ENCODE data around the gene SPDYE16.
"Not testable (repeated sequence)": the region's sequence is repeated elsewhere in the genome, so short reads cannot be mapped to it uniquely, and the experiment has no call there.

The SPDYE16 gene

DNA sequence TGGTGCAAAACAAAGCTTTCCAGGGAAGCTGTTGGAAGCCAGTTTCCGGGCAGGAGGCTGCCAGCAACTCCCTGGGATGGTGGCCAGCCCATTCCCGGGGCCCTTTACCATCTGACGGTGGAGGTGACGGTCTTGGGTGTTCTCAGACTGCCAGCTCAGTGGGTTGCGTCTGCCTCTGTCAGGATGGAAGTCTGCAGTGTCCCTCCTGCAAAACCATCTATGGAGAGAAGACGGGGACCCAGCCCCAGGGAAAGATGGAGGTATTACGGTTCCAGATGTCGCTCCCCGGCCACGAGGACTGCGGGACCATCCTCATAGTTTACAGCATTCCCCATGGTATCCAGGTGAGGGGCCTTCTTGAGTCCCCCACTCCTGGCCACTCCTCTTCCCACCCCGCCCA, 39.9 kb downstream of the SPDYE16 start:
- not testable (repeated sequence) for DNase-seq

DNA sequence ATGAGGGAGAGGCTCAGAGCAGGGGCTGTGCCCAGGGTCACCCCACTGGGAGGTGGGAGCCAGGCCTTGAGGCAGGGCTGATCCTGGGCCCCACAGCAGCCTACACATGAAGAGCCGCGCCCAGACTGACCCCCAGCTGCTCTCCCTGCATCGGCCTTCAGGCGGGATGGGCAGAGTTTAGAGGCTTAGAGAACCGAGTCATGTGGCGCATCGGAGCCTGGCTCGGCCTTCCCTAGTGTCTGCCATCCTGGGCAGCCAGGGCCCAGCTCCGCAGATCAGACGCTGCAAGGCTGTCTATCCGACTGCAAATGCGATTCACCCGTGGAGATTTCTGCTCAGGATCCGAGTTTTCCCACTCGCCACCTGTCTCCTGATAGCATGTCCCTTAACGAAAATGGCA, 40.3 kb downstream of the SPDYE16 start:
- DNase-seq: not testable (repeated sequence)

DNA sequence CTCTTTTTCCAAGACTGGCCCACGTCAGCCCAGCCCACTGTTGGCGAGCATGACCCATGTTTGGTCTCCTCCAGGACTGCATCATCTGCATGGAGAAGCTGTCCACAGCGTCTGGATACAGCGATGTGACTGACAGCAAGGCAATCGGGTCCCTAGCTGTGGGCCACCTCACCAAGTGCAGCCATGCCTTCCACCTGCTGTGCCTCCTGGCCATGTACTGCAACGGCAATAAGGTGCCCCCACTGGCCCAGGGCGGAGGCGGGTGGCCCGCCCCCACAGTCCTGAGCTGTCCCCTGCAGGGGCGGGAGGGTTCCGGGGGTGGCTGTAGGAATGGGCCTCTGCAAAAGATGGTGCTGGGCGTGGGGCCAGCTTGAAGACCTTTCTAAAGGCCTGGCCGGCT, 40.9 kb downstream of the SPDYE16 start:
- not testable (repeated sequence) for DNase-seq

GRCh38 chr7:76499924-76500241, 43.2 kb downstream of the SPDYE16 start:
- DNase-seq: not testable (repeated sequence)

DNA sequence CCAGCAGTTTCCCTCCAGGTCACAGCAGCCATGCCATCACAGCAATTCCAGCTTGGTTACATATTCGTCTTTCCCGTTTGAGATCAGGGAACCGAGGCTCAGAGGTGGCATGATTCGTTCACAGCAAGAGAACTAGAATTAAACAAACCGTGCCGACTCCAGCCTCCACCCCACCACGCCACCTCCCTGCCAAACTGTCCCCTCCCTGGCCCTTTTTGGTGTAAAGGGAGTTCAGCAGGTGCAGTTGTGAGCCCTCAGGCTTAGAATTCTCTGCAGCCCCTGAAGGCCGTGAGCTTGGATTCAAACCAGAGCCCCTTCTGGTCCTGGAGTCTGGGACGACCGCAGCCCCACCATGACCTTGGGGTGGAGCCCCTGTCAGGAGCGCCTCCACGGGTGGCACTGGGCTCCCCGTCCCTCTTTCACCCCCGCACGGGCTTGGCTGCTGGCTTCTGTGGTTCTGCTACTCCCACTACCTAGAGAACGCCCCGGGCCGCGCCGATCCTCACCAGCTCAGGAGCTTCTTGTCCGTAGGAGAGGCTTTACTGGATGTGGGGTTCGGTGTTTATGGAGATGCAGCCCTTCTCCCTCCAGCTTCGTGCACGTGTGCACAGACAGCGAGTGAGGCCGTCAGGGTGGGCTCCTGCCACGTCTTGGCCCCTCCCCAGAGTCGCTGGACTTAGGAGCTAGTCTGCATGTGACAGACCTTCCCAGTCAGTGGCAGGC, 43.7 kb downstream of the SPDYE16 start:
- DNase-seq: not testable (repeated sequence)

DNA sequence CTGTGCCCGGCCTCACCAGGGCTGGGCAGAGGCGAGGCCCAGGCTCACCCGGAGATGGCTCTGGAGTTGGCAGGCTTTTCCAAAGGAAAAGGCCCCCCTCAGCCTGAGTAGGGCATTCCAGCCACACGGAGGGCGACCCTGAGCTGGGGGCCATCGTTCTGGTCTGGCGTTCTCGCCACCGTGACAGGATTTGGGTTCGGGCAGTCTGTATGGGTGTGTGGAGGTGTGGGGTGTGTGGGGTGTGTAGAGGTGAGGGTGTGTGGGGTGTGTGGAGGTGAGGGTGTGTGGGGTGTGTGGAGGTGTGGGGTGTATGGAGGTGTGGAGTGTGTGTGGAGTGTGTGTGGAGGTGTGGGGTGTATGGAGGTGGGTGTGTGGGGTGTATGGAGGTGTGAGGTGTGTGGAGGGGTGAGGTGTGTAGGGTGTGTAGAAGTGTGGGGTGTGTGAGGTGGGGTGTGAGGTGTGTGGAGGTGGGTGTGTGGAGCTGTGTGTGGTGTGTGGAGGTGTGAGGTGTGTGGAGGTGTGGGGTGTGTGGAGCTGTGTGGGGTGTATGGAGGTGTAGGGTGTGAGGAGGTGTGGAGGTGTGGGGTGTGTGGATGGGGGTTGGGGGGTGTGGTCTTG, 44.4 kb downstream of the SPDYE16 start:
- DNase-seq: not testable (repeated sequence)

DNA sequence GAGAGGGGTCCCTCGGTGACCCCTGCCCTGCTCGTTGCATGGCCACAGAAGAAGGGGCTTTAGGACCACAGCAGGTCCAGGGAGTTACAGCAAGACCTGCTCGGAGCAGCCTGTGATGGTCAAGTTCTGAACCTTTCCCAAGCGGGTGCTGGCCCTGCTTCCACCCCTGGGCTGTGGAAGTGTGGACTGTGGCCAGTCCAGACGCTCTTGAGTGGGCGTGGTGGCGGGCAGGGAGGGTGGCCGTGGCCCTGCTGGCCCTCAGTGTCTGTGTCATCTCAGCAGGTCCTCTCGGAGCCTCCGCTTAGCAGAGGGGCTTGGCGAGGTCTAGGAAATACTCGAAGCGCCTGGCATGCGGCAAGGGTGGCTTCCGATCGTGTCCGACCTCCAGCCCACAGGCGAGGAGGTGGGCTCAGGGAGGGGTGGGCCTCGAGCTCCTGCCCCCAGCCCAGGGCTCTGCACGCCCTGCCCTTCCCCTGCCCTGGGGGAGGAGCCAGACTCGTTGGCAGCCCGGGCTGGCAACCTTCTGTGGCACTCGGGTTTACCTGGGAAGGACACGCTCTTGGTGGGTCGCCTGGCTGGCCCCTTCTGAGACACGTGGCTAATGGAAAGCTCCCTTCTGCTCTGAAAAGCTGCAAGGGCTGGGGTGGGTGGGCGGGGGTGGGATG, 45.0 kb downstream of the SPDYE16 start:
- DNase-seq: not testable (repeated sequence)

DNA sequence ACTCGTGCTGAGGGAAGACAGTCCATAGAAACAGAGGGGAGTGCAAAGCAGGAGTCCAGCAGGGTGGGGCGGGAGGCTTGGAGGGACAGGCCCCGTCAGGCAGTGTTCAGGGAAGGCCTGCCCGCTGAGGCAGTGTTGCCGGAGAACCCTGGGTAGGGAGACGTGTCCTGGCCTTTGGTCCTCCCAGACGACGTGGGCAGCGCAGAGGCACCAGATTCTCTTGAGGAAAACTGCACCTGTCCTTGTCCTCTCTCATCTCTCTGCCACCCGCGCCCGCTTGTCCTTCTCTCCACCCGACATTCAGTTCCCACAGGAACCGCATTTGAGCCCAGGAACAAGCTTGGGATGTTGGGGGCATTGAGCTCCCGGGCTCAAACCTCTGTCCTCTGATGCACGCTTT, 47.4 kb downstream of the SPDYE16 start:
- not testable (repeated sequence) for DNase-seq

DNA sequence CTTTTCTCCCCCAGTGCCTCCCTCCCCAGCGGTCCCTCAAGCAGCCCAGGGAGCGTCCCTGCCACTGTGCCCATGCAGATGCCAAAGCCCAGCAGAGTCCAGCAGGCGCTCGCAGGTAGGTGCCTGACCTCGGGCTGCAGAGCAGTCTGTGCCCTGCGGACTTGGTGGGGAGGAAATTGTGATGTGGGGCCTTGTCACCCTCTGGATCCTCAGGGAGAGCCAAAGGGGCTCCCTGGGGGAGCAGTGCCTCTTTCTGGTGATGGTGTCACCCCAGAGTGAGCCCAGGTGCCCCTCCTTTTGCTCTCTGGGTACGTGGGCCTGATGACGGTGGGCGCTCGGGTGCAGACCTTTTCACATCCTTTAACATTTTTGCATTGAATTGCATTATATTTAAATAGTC, 51.0 kb downstream of the SPDYE16 start:
- not testable (repeated sequence) for DNase-seq

DNA sequence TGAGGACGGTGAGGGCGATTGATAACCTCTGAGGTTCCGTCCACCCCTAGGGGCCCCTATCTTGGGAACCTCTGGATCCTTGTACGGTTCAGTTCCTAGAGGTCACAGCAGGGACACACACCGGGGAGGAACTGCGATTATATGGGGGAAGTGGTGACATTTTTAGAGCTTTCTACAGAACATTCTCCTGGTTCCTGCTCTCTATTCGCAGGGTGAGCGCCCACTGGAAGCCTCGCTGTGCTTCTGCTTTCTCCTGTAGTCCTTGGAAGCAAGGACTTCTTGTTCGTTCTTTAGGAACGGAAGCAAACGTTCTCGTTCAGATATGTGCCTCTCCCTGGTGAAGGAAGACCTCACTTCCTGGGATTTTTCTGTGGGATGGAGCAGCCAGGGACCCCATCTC, 55.1 kb downstream of the SPDYE16 start:
- DNase-seq: not testable (repeated sequence)

GRCh38 chr7:76486618-76487017, 56.5 kb downstream of the SPDYE16 start:
- not testable (repeated sequence) for DNase-seq

DNA sequence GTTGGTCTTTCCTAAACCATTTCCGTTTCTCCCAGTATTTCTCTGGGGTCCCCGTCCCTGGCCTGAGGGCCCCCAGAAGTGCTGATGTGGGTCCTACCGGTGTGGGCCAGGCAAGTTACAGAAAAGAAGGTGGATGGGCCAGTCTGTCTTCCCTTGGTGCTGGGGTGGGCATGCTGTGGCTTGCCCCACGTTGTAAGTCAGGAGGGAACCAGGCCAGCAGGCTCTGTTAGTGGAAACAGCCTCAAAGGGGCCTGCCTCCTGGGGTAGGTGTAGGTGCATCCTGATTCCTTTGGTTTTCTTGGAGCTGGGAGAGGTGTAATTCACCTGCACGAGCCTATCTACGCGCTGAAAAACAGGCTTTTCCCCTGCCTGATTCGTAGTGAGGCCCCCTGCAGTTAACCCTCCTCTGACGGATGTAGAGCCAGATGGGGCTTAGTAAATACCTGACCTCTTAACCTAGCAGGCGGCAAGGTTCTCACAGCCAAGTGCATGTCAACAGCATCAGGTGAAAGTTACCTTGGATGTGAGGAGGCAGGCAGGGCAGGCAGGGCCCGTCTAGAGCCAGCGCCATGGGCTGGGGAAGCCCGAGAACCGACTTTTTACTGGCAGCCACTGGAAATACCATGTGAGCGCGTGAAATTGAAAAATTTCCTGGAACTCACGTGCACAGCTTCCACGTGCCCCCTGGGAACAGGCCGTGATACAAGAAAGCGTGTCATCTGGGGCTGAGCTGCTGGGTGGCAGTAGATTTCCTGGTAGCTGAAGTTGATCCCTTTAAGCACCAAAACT, 57.1 kb downstream of the SPDYE16 start:
- not testable (repeated sequence) for DNase-seq

DNA sequence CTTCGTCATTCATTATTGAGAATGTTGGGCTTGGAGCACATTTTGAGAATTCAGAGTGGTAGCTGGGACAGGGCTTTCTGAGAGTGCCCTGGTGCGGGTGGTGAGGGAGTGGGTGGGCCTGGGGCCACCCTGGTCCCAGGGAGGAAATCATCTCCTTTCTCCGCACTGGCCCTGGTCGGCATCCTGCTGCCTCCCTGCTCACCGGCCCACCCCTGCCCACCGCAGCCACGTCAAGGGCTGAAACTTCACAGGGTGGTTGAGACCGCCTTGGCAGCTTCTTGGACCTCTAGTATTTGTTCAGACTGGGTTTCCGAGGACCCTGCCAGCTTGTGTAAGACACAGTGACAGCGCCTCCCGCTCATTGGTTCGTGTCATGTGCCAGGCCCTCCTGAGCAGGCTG, 58.6 kb downstream of the SPDYE16 start:
- not testable (repeated sequence) for DNase-seq

GRCh38 chr7:76483081-76483480, 60.0 kb downstream of the SPDYE16 start:
- DNase-seq: not testable (repeated sequence)

DNA sequence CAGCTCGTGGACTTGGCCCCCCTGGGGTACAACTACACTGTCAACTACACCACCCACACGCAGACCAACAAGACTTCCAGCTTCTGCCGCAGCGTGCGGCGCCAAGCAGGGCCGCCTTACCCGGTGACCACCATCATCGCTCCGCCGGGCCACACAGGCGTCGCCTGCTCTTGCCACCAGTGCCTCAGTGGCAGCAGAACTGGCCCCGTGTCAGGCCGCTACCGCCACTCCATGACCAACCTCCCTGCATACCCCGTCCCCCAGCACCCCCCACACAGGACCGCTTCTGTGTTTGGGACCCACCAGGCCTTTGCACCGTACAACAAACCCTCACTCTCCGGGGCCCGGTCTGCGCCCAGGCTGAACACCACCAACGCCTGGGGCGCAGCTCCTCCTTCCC, 60.4 kb downstream of the SPDYE16 start:
- not testable (repeated sequence) for DNase-seq
